ENCODE measurements around the gene ACADVL.

ACADVL gene

DNA sequence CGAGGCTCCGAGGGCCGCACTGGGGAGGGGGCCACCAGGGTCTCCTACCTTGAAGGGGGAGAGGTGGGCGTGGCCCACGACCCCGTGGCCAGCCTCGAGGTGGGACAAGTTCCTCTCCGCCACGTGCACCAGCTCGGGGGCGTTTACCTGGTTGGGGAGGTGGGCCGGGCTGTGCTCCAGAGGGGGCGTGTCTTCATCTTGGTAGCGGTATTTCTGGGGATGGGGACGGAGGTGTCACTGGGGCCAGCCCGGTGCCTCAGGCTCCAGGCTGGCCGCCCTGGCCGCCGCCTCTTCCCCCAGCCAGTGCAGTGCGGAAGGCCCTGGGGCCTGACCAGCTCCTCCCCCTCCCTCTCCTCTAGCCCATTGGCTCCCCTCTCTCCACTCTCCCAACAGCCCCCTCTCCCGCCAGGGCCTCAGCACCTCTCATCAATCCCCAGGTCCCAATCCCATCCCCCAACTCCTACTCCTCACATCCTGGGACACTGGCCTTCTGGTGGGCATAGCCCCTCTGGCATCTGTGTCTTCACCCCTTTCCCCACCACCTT, 11.6 kb upstream of the ACADVL start:
- Mint-ChIP-seq H3K27me3 (no peaks in the 10 kb centered on the region), H3K4me1 (peaks cover 48% of the 10 kb centered on the region), H3K36me3 (no peaks in the 10 kb centered on the region), H3K9me3 (no peaks in the 10 kb centered on the region), H3K4me3 (no peak overlapping the region), H3K27ac (no peak overlapping the region)

DNA sequence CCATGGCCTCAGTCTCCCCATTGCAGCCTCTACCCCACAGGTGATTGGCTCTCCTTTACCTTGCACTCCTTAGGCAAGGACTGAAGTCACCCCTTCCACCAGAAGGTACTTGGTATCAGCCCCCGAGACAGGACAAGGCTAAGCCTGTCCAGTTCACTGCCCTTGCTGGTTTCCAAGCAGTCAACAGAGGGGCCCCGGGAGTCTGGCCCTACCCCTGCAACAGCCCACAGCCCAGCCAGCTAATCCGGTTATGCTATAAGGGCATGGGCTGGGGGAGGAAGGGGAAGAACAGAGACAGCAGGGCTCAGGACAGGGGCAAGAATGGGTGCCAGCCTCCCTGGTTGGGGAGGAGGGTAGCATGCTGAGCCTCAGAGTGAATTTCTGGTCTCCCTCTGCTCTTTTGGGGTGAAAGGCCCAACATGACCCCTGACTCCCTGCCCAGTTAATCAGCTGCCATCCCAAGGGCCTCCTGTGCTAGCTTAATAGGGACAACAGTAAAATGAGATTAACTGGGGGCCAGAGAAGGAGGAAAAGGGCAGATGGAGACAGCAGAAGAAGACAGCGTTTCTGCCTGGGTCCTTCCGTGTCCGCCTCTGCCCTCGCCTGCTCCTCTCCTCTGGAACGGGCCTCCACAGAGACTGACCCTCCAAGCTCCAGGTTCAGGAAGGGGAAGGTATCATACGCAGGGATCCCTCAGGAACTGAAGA, 10.8 kb upstream of the ACADVL start:
- Mint-ChIP-seq H3K36me3 (no peaks in the 10 kb centered on the region), H3K27me3 (no peaks in the 10 kb centered on the region), H3K27ac (no peak overlapping the region), H3K9me3 (no peaks in the 10 kb centered on the region), H3K4me3 (no peak overlapping the region), H3K4me1 (peaks cover 52% of the 10 kb centered on the region)

DNA sequence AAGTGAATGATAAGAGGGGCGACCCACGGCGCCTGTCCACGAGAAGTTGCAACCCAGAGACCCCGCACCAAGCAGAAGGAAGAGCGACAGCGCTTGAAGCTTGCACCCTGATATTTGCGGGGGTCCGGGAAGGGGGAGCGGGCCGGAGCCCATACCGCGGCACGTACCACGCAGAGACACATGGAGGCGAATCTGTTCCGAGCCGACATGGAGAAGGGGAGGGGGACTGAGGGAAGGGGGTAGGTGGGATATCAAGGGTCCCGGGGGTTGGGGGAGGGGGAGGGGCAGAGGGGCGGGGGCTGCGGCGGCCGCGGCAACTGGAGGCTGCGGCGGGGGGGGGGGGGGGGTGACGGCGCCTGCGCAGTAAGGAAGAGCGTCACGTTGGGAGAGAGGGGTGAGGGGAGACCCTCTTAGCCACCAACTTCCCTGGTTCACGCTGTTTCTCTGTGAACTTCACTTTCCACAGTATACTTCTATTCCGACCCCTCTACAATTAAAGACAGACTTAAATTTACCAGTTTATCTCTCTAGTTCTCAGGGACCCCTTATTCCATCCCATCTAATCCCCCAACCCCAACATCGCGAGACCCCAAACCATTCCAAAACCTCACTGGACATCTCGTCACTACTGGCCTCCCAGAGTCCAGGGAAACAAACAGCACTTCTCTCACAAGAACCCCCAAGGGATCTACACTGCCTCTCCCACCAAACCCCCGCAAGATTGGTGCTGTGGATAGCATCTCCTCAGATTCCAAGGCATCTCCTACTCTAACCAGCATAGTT, 8.1 kb upstream of the ACADVL start:
- H3K27ac Mint-ChIP-seq = no peak overlapping the region
- H3K4me1 Mint-ChIP-seq = peaks cover 52% of the 10 kb centered on the region
- no peak overlapping the region for H3K4me3 Mint-ChIP-seq
- H3K27me3 Mint-ChIP-seq = no peaks in the 10 kb centered on the region
- H3K9me3 Mint-ChIP-seq = no peaks in the 10 kb centered on the region
- no peaks in the 10 kb centered on the region for H3K36me3 Mint-ChIP-seq

DNA sequence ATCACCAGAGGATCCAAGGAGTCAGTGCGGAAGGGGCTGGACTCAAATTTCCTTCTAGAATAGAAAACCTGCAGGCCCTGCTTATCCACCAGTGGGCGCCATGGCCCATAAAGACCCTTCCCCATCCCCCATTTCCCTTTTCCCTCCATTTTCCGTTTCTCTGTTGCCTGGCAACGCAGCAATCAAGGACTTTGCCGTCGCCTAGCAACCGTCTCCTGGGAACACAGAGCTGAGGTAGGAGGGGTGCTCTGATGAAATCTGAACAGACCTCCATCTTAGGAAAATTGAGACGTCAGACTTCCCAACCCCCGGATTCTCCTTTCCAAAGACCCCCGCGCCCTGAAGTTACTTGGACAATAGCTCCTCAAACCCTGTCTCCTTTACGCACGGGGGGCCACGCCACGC, 5.8 kb upstream of the ACADVL start:
- H3K36me3 Mint-ChIP-seq = no peaks in the 10 kb centered on the region
- H3K9me3 Mint-ChIP-seq = no peaks in the 10 kb centered on the region
- H3K27ac Mint-ChIP-seq = peak overlapping the region; percentile 99
- H3K4me3 Mint-ChIP-seq = peak overlapping the region; percentile 91
- H3K27me3 Mint-ChIP-seq = no peaks in the 10 kb centered on the region
- H3K4me1 Mint-ChIP-seq = peaks cover 66% of the 10 kb centered on the region

DNA sequence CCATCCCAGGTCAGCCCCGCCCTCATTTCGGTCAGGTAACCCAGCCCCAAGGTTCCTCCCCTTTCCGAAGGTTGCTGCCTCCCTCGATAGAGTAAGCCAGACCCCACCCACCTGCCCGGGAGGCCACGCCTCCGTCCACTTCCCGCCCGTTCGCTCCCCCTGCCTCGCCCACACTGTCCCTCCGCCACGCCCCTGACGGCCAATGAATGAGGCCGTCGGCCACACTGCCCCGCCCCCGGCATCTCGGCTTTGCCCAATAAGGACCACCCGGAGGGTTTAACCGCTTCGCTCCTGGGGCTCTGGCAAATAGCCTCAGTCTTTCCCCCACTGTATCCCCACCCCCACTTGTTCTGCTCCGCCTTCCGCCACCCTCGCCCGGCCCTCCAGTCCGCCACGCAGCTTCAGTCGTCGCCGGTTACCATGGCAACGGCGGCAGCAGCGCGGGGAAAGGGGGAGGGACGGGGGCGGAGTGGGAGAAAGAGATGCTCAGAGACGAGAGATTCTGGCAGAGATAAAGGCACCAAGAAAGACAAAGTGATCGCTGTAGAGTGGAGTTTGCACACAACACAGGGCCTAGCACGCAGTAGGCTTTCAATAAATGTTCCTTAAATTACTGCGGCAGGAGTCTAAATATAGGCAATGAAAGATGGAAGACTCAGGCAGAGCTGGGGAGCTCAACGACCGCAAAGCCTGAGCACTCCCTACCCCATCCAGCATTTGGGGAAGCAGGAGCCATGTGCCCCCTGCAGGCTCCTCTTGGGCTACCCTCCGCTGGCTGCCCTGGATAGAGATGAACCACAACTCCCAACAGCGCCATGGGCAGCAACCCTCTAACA, 5.2 kb upstream of the ACADVL start:
- H3K36me3 Mint-ChIP-seq = no peaks in the 10 kb centered on the region
- peak overlapping the region; percentile 99 for H3K27ac Mint-ChIP-seq
- H3K27me3 Mint-ChIP-seq = no peaks in the 10 kb centered on the region
- peaks cover 72% of the 10 kb centered on the region for H3K4me1 Mint-ChIP-seq
- peak overlapping the region; percentile 91 for H3K4me3 Mint-ChIP-seq
- H3K9me3 Mint-ChIP-seq = no peaks in the 10 kb centered on the region

DNA sequence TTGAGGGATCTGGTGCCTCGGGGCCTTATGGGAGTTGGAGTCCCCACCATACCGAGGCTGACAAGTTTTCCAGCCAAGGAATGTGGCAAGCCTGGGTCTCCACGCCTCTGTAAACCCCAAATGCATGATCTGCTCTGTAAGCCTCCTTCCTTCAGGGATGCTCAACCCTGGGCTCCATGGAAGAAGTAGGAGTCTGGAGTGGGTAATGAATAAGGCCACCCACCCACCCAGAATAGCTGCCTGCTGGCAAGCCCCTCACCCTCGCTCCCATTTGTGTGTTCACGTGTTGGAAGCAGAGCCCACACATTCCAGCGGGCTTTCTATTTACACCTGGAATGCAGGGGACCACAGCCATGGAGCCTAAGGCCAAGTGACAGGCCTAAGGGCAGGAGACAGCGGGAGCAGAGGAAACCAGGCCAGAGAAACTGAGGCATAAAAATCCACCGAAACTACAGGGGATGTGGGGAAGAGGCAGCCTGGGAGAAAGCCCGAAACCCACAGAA, 4.6 kb upstream of the ACADVL start:
- H3K4me3 Mint-ChIP-seq = peak overlapping the region; percentile 91
- no peaks in the 10 kb centered on the region for H3K36me3 Mint-ChIP-seq
- no peaks in the 10 kb centered on the region for H3K27me3 Mint-ChIP-seq
- peaks cover 71% of the 10 kb centered on the region for H3K4me1 Mint-ChIP-seq
- H3K27ac Mint-ChIP-seq = peak overlapping the region; percentile 99
- no peaks in the 10 kb centered on the region for H3K9me3 Mint-ChIP-seq

DNA sequence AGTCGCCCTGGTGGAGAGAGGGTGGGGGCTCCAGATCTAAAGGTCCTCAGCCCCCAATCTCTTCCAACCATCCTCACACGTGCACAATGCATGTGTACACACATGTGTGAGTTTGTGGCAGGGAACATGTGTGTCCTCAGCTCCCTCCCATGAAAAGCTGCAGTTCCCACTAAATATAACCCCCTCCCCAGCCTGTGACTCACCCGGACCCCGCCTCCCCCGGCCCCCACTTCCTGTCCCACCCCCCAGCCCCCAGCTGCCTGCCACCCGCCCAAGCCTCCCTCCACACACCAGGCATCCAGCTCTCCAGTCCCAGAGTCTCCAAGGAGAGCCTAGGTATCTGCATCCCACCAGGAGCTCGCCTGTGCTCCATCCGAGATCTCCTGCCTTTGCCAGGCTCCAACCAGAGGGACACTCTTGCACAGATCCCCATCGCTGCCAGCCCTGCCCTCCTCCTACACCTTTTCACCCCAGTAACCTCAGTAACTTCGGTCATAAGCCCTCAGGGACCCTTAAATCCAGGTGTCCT, 4.0 kb upstream of the ACADVL start:
- no peaks in the 10 kb centered on the region for H3K9me3 Mint-ChIP-seq
- peak overlapping the region; percentile 91 for H3K4me3 Mint-ChIP-seq
- H3K4me1 Mint-ChIP-seq = peaks cover 75% of the 10 kb centered on the region
- no peaks in the 10 kb centered on the region for H3K27me3 Mint-ChIP-seq
- H3K36me3 Mint-ChIP-seq = no peaks in the 10 kb centered on the region
- peak overlapping the region; percentile 31 for H3K27ac Mint-ChIP-seq

DNA sequence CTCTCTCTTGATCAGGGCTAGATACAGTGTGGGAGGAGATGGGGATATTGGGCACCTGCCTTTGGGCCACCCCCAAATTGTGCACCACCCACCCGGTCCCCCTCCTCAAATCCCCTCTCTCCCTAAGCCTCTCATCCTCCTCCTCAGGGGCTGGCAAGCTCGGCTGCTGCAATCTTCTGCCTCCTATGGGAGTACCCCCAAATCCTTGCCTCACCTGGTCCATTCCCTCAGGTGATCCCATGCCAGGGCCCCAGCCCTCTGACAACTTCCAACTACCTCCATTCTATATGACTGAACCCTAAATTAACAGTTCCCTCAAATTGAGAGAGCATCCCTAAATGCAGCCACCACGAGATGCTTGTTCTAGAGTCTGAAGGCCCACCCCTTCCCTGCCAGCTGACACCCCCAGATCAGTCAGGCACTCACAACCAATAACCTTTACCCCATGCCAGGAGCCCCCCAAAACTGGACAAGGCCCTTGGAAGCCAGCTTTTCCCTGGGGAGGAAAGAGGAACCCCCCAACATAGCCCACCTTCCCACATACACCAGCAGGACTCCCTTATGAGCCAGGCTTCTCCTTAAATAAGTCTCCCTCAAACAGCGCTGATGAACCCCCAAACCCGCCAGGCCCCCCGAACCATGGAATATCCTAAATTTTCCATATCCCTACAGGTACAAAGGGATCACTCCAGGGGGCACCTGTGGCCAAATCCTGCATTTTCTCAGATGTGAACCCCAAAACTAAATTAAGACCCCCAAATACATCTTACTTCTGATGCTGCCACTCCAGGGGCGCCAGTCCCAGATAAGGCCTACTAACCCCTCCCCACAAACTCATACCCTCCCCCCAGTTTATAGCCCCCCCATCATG, 3.3 kb upstream of the ACADVL start:
- H3K27ac Mint-ChIP-seq = peak overlapping the region; percentile 48
- peak overlapping the region; percentile 59 for H3K4me3 Mint-ChIP-seq
- no peaks in the 10 kb centered on the region for H3K9me3 Mint-ChIP-seq
- peaks cover 83% of the 10 kb centered on the region for H3K4me1 Mint-ChIP-seq
- H3K36me3 Mint-ChIP-seq = no peaks in the 10 kb centered on the region
- H3K27me3 Mint-ChIP-seq = no peaks in the 10 kb centered on the region

DNA sequence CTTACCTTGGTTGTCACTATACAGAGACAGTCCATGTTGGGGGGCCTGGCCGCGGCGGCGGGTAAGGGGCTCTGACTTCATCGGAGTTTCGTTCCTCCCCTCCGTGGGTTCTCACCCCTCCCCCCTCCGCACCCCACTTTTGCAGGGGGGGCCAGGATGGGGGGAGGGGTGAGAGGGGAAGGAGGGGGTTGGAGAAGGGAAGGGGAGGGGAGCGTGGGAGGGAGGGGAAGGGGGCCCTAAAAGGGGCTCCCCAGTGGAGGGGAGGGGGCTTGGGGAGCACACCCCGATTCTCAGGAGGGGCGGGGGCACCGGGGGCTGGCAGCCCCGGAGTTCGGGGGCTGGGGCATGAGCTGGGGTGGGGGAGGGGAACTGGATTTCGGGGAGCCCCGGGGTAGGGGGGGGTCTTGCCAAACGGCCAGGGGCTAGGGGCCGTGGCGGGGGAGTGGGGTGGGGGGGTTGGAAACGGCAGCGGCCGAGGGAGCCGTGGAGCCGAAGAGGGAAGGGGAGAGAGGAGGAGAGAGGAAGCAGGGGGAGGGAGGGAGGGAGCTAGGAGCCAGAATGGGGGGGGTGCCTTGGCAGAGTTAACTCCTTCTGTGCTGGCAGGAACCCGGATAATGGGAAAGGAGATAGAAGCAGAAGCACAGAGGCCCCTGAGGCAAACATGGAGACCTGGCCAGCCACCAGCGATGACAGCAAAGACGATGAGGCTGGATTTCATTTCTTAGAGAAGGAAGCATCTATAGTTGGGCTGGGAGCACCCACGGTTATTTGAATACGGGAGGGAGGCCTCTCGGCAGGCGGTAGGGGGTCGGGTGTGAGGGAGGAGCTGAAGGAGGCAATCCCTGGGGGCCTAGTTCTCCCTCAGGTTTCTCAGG, 2.4 kb upstream of the ACADVL start:
- H3K27ac Mint-ChIP-seq = peak overlapping the region; percentile 85
- H3K9me3 Mint-ChIP-seq = no peaks in the 10 kb centered on the region
- H3K27me3 Mint-ChIP-seq = no peaks in the 10 kb centered on the region
- H3K4me1 Mint-ChIP-seq = peaks cover 78% of the 10 kb centered on the region
- peak overlapping the region; percentile 74 for H3K4me3 Mint-ChIP-seq
- H3K36me3 Mint-ChIP-seq = no peaks in the 10 kb centered on the region

DNA sequence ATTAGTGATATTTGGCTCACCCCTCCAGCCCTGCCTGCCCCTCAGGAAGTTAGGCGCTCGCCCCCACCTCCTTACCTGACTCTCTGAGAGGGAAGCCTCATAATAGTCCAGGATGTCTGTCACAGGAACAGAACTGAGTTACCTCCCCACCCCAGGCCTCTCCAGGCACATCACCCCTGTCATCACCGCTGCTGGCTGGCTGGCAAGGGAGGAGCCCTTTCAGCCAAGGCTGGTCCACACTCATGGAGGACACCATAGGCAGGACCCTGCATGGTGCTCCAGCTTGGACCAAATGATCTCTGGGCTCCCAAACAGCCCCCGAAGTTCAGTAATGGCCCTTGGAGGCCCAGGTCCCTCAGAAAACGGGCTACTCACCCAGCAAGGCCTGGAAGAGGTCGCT, 1.6 kb upstream of the ACADVL start:
- Mint-ChIP-seq H3K36me3 (no peaks in the 10 kb centered on the region), H3K4me1 (peaks cover 75% of the 10 kb centered on the region), H3K27me3 (no peaks in the 10 kb centered on the region), H3K4me3 (peak overlapping the region; percentile 74), H3K9me3 (no peaks in the 10 kb centered on the region), H3K27ac (peak overlapping the region; percentile 65)

DNA sequence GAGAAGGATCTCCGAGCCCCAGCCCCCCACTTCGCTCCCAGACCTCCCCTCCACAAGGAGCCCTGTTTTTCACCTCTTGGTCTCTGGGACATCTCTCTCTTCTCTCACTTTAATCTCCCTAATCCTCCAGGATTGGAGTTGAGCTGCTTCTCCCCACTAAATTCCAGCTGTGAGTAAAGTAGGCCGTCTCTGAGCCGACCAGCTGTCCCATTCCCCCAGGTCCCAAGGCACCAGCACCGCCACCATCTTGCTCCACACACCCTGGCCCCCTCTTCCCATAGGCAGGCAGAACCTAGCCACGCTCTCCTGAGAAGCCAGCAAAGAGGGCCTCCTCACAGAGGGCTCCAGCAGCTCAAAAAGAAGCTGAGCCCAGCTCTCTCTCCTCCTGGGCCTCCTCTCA, 980 bp upstream of the ACADVL start:
- peaks cover 2% of the 10 kb centered on the region for H3K36me3 Mint-ChIP-seq
- peaks cover 69% of the 10 kb centered on the region for H3K4me1 Mint-ChIP-seq
- peak overlapping the region; percentile 92 for H3K27ac Mint-ChIP-seq
- no peaks in the 10 kb centered on the region for H3K9me3 Mint-ChIP-seq
- H3K27me3 Mint-ChIP-seq = no peaks in the 10 kb centered on the region
- peak overlapping the region; percentile 92 for H3K4me3 Mint-ChIP-seq

DNA sequence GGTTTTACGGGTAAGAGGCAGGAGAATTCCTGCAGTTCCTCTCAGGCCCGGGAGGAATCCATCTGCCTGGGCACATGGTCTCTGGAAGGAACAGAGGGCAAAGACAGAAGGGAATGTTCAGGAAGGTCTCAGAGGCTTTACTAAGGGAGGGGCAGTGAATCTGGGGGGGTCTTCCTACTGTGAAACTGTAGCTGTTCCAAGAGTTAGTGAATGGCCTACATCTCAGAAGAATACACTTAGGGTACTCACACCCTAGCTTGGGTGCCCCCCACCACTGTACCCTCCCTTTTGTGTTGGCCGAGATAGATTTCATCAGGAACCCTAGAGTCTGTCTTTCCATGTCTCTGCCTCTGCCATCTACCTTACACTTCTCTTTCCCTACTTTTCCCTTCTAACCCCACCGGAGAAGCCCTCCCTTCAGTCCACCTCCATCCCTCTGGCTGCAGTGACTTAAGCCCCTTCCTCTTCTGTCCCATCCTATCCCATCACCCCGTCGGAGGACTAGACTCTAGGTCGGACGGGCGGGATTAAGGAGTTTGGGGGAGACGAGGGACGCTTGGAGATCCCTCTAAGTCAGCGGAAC, 418 bp upstream of the ACADVL start:
- peaks cover 4% of the 10 kb centered on the region for H3K36me3 Mint-ChIP-seq

DNA sequence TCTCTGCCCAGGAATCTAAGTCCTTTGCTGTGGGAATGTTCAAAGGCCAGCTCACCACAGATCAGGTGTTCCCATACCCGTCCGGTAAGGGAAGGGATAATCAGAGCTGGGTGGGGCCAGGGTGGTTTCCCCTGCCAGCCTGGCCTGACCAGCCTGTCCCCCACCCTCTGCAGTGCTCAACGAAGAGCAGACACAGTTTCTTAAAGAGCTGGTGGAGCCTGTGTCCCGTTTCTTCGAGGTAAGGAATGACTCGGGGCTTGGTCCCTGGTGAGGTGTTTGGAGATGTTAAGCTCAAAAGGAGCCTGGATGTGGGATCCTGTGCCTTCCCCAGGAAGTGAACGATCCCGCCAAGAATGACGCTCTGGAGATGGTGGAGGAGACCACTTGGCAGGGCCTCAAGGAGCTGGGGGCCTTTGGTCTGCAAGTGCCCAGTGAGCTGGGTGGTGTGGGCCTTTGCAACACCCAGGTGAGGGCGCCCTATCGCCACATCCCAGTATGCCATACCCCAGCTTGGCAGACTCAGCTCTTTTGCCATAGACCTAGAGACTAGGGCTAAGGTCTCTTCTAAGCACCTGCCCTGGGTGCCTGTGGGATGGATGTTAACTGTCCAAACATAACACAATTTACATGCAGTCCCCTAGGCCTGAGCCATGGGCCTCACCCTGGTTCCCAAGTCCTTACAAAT, 997 bp downstream of the ACADVL start:
- no peaks in the 10 kb centered on the region for H3K9me3 Mint-ChIP-seq
- H3K4me3 Mint-ChIP-seq = peak overlapping the region; percentile 92
- peaks cover 50% of the 10 kb centered on the region for H3K4me1 Mint-ChIP-seq
- H3K27me3 Mint-ChIP-seq = no peaks in the 10 kb centered on the region
- peaks cover 4% of the 10 kb centered on the region for H3K36me3 Mint-ChIP-seq
- H3K27ac Mint-ChIP-seq = peak overlapping the region; percentile 90

More for the DNA sequence above, 418 bp upstream of the ACADVL start:
- Mint-ChIP-seq H3K9me3 (no peaks in the 10 kb centered on the region), H3K4me3 (peak overlapping the region; percentile 92), H3K27ac (peak overlapping the region; percentile 92), H3K27me3 (no peaks in the 10 kb centered on the region), H3K4me1 (peaks cover 64% of the 10 kb centered on the region)
